Kidney capillary endothelial cell (primary cell): Measurements from ENCODE around the gene KLHL29.

Source experiments
- DNase-seq: peaks from one replicate; pipeline ENCODE4 v3.0.0-alpha.2; 2018; ENCODE audit warnings: low spot score

KLHL29 gene

GRCh38 chr2:23495661-23496114 is 110.7 kb downstream of the KLHL29 start:
- DNase-seq, result no peak

GRCh38 chr2:23496456-23496855 is 111.5 kb downstream of the KLHL29 start:
- no peak for DNase-seq

GRCh38 chr2:23497063-23497462 is 112.1 kb downstream of the KLHL29 start:
- no peak for DNase-seq

- DNase-seq, result no peak
These were observed 112.6 kb downstream of the KLHL29 start for GRCh38 chr2:23497536-23497935.

- no peak for DNase-seq
These were observed 114.0 kb downstream of the KLHL29 start for GRCh38 chr2:23498943-23499342.

GRCh38 chr2:23499439-23499838 is 114.5 kb downstream of the KLHL29 start:
- no peak for DNase-seq

GRCh38 chr2:23500836-23501235 is 115.9 kb downstream of the KLHL29 start:
- no peak for DNase-seq

- no peak for DNase-seq
These were observed 117.1 kb downstream of the KLHL29 start for GRCh38 chr2:23502096-23502495.

- DNase-seq, result no peak
These were observed 118.1 kb downstream of the KLHL29 start for GRCh38 chr2:23503097-23503496.

GRCh38 chr2:23503682-23504081 is 118.7 kb downstream of the KLHL29 start:
- no peak for DNase-seq

GRCh38 chr2:23504591-23504990 is 119.6 kb downstream of the KLHL29 start:
- DNase-seq, result no peak

GRCh38 chr2:23505218-23505983 is 120.4 kb downstream of the KLHL29 start:
- DNase-seq, result no peak

GRCh38 chr2:23505984-23506380 is 121.0 kb downstream of the KLHL29 start:
- DNase-seq, result no peak

GRCh38 chr2:23506531-23507266 is 121.7 kb downstream of the KLHL29 start:
- no peak for DNase-seq

GRCh38 chr2:23507267-23508065 is 122.5 kb downstream of the KLHL29 start:
- DNase-seq, result no peak

GRCh38 chr2:23508066-23508390 is 123.0 kb downstream of the KLHL29 start:
- no peak for DNase-seq

GRCh38 chr2:23509103-23509502 is 124.1 kb downstream of the KLHL29 start:
- no peak for DNase-seq

GRCh38 chr2:23509596-23510292 is 124.8 kb downstream of the KLHL29 start:
- no peak for DNase-seq

- DNase-seq, result no peak
These were observed 125.5 kb downstream of the KLHL29 start for GRCh38 chr2:23510471-23510870.

- no peak for DNase-seq
These were observed 127.8 kb downstream of the KLHL29 start for GRCh38 chr2:23512778-23513177.

GRCh38 chr2:23513245-23513871 is 128.4 kb downstream of the KLHL29 start:
- no peak for DNase-seq
